K562 (cell line): ENCODE results near the gene ZKSCAN8. TPM values are rescaled to one million over a fixed set of nuclear protein-coding genes. Genes with fewer than 3 reads are reported as not detected.

ENCODE experiments used
- CREB1 ChIP-seq, 2 experiments: sonication (generic) in 1 of 2; formaldehyde crosslinking in 1 of 2; IDR thresholded peaks; 2 replicates each; pipeline versions ENCODE4 v1.6.1 to v1.8.0; 2012 to 2022; ENCODE audit warnings: inconsistent platforms in 1 of 2, mild to moderate bottlenecking in 1 of 2, missing genetic modification reagents in 1 of 2, moderate library complexity in 1 of 2
- DIDO1 ChIP-seq: fragments of 450-650 bp; IDR thresholded peaks from 2 replicates; pipeline ENCODE4 v1.6.1; 2016; ENCODE audit warnings: low read depth, missing biosample characterization, missing genetic modification characterization
- ETS2 ChIP-seq: IDR thresholded peaks from 2 replicates; pipeline ENCODE4 v1.6.1; 2016; ENCODE audit warnings: borderline replicate concordance, missing genetic modification characterization, mild to moderate bottlenecking, moderate library complexity, missing compliant biosample characterization; ENCODE audit not compliant: poor library complexity, severe bottlenecking
- GATA2 ChIP-seq: sonication (generic); formaldehyde crosslinking; IDR thresholded peaks from 2 replicates; pipeline ENCODE4 v1.4.0; 2020; ENCODE audit warnings: mild to moderate bottlenecking, missing genetic modification reagents
- MCM5 ChIP-seq: fragments of 450-650 bp; IDR thresholded peaks from 2 replicates; pipeline ENCODE4 v1.6.1; 2016; ENCODE audit warnings: low read depth
- MEF2A ChIP-seq: IDR thresholded peaks from 2 replicates; pipeline ENCODE4 v1.6.1; 2011; ENCODE audit warnings: low read depth, mild to moderate bottlenecking, low read length, moderate library complexity; ENCODE audit not compliant: control insufficient read depth
- NEUROD1 ChIP-seq: fragments of 150-350 bp; IDR thresholded peaks from 2 replicates; pipeline ENCODE4 v1.6.1; 2014; ENCODE audit warnings: borderline replicate concordance, low read length, low read depth; ENCODE audit not compliant: partially characterized antibody
- NFE2 ChIP-seq: IDR thresholded peaks from 2 replicates; pipeline ENCODE4 v1.6.1; 2014; ENCODE audit warnings: antibody characterized with exemption, low read depth
- RNF2 ChIP-seq: sonication (generic); IDR thresholded peaks from 2 replicates; pipeline ENCODE4 v1.6.1; 2016
- SMAD1 ChIP-seq: fragments of 150-350 bp; IDR thresholded peaks from 2 replicates; pipeline ENCODE4 v1.6.1; 2014; ENCODE audit warnings: low read length, low read depth; ENCODE audit not compliant: partially characterized antibody
- SMAD2 ChIP-seq: fragments of 150-350 bp; IDR thresholded peaks from 2 replicates; pipeline ENCODE4 v1.6.1; 2014; ENCODE audit warnings: low read depth, mild to moderate bottlenecking, low read length
- STAT5A ChIP-seq: IDR thresholded peaks from 2 replicates; pipeline ENCODE4 v1.6.1; 2012; ENCODE audit warnings: low read length, inconsistent platforms, borderline replicate concordance
- TCF7 ChIP-seq: sonication (generic); IDR thresholded peaks from 2 replicates; pipeline ENCODE4 v1.6.1; 2016; ENCODE audit warnings: antibody characterized with exemption, borderline replicate concordance
- ZFPM2 ChIP-seq: fragments of 250-450 bp; sonication (Bioruptor Pico); IDR thresholded peaks from 2 replicates; pipeline ENCODE4 v1.5.1; 2022; ENCODE audit warnings: mild to moderate bottlenecking
- ZNF212 ChIP-seq: fragments of 450-650 bp; formaldehyde crosslinking; IDR thresholded peaks from 2 replicates; pipeline ENCODE4 v1.4.0; 2020; ENCODE audit warnings: mild to moderate bottlenecking
- ZNF23 ChIP-seq: fragments of 250-450 bp; sonication (Bioruptor Pico); IDR thresholded peaks from 2 replicates; pipeline ENCODE4 v1.4.0; 2020; ENCODE audit warnings: mild to moderate bottlenecking
- ZNF24 ChIP-seq: fragments of 450-650 bp; IDR thresholded peaks from 2 replicates; pipeline ENCODE4 v1.6.1; 2016
- ZNF384 ChIP-seq: IDR thresholded peaks from 2 replicates; pipeline ENCODE4 v1.6.1; 2012; ENCODE audit warnings: low read depth, low read length, improper control_type of control experiment
- ZNF398 ChIP-seq: fragments of 250-450 bp; sonication (Bioruptor Pico); IDR thresholded peaks from 2 replicates; pipeline ENCODE4 v1.8.0; 2021; ENCODE audit warnings: moderate library complexity, mild to moderate bottlenecking, inconsistent platforms
- ZNF707 ChIP-seq: fragments of 250-450 bp; sonication (Bioruptor Pico); conservative IDR thresholded peaks from 2 replicates; pipeline ENCODE4 v1.8.0; 2022; ENCODE audit warnings: inconsistent platforms, mild to moderate bottlenecking, moderate library complexity
- polyA plus RNA-seq, 8 experiments: library from polyadenylated mRNA; depleted of rRNA in 4 of 8; stranded (reverse) in 5 of 8; unstranded in 3 of 8; fragments of >200 nt; fragmentation: Nextera tagmentation in 2 of 8; fragmentation: Illumina TruSeq in 1 of 8; extraction: Ambion mirVana in 2 of 8; extraction: Trizol in 1 of 8; gene quantifications; 2 replicates each; pipeline versions ENCODE4 v1.2.1 to v1.2.3, GENCODE V29; 2011 to 2014; ENCODE audit warnings: inconsistent platforms in 1 of 8, missing spikeins in 1 of 8
- total RNA-seq, 7 experiments: library from RNA; depleted of rRNA in 6 of 7; stranded (reverse); fragments of >200 nt in 6 of 7; fragmentation: Illumina TruSeq in 2 of 7; extraction: Trizol in 2 of 7; gene quantifications; 2 replicates each; pipeline versions ENCODE4 v1.2.1 to v1.2.3, GENCODE V29; 2011 to 2021; ENCODE audit warnings: low replicate concordance in 1 of 7
- TF ChIP-seq, protein P1 (sequence below): fragments of 250-450 bp; sonication (Bioruptor Pico); IDR thresholded peaks from 2 replicates; pipeline ENCODE4 v1.9.0; 2021; ENCODE audit warnings: mild to moderate bottlenecking
- TF ChIP-seq, protein P2 (sequence below): IDR thresholded peaks from 2 replicates; pipeline ENCODE4 v1.6.1; 2016; ENCODE audit warnings: missing genetic modification characterization, missing compliant biosample characterization

ZKSCAN8 gene
- total and polyA plus RNA-seq, 9 of the 15 experiments (the other 6 are each of a cell fraction or from before 2014, with no cell fraction given) = 3.3 to 37.7 (median 21.7) TPM

DNA sequence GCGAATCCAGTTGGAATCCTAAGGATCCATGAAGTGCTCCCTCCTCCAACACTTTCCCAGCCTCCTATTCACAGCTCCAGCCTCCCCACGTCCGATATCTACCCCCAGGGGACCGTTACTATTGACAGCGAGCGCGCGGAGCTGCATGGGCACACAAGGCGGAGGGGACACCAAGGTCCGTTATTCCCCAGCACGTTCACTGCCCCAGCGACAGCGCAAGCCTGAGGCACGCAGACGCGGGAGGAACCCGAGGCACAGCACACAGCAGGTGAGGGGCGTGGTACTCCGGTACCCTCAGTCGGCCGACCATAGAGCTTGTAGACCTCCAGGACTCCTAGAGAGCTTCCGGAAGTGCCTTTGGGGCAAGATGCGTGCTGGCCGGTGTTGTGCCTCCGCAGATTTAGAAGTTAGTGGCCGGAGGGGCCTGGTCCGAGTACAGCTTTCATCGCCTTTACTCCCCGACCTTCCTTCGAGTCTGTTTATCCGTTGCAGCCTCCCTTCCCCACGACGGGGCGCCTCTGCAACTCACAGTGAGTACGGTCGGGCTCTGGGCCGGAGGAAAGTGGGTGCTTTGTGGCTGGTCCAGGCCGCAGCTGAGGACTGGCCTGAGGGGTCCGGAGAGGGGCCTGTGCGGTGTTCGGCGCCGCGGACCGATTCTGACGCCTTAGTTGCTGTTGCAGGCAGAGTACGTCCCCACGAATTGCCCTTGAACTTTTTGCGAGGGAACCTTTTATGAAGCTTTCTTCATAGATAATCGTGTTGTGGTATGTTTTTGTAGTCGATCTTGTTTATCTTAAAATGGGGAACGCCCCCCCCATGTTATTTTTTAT is at the start of gene ZKSCAN8 (continued):
- TF ChIP-seq DIDO1 = peak; percentile 82
- TF ChIP-seq STAT5A = peak; percentile 26; the same call in 1 of the 2 replicates
- TF ChIP-seq, protein P1, sequence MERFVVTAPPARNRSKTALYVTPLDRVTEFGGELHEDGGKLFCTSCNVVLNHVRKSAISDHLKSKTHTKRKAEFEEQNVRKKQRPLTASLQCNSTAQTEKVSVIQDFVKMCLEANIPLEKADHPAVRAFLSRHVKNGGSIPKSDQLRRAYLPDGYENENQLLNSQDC (CRISPR knock-in tag) = no peak
- no peak for TF ChIP-seq MCM5
- TF ChIP-seq SMAD1 = peak; percentile 81
- TF ChIP-seq MEF2A = no peak
- TF ChIP-seq GATA2 (CRISPR knock-in tag) = peak; percentile 72
- no peak for TF ChIP-seq ZNF398 (CRISPR knock-in tag)
- no peak for TF ChIP-seq SMAD2
- TF ChIP-seq CREB1 (IDR thresholded peaks at IDR 0.05) = peak; percentile 38
- peak; percentile 66; the same call in 1 of the 2 replicates for TF ChIP-seq CREB1 (CRISPR knock-in tag; IDR thresholded peaks at IDR 0.05)
- no peak for TF ChIP-seq NFE2
- TF ChIP-seq ZNF707 (CRISPR knock-in tag) = no peak
- TF ChIP-seq ZNF24 = 0 out of 2 replicates have a peak, but pooled peaks have one; percentile 40
- no peak for TF ChIP-seq ZNF384
- TF ChIP-seq NEUROD1 = peak; percentile 72
- TF ChIP-seq ETS2 = no peak
- peak; percentile 83 for TF ChIP-seq RNF2
- no peak for TF ChIP-seq ZNF212 (CRISPR knock-in tag)
- TF ChIP-seq, protein P2, sequence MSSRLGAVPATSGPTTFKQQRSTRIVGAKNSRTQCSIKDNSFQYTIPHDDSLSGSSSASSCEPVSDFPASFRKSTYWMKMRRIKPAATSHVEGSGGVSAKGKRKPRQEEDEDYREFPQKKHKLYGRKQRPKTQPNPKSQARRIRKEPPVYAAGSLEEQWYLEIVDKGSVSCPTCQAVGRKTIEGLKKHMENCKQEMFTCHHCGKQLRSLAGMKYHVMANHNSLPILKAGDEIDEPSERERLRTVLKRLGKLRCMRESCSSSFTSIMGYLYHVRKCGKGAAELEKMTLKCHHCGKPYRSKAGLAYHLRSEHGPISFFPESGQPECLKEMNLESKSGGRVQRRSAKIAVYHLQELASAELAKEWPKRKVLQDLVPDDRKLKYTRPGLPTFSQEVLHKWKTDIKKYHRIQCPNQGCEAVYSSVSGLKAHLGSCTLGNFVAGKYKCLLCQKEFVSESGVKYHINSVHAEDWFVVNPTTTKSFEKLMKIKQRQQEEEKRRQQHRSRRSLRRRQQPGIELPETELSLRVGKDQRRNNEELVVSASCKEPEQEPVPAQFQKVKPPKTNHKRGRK (tag) = no peak
- no peak for TF ChIP-seq TCF7
- TF ChIP-seq ZNF23 (CRISPR knock-in tag) = no peak
- no peak for TF ChIP-seq ZFPM2
